Measurements from ENCODE around the gene TDRD10.

DNA sequence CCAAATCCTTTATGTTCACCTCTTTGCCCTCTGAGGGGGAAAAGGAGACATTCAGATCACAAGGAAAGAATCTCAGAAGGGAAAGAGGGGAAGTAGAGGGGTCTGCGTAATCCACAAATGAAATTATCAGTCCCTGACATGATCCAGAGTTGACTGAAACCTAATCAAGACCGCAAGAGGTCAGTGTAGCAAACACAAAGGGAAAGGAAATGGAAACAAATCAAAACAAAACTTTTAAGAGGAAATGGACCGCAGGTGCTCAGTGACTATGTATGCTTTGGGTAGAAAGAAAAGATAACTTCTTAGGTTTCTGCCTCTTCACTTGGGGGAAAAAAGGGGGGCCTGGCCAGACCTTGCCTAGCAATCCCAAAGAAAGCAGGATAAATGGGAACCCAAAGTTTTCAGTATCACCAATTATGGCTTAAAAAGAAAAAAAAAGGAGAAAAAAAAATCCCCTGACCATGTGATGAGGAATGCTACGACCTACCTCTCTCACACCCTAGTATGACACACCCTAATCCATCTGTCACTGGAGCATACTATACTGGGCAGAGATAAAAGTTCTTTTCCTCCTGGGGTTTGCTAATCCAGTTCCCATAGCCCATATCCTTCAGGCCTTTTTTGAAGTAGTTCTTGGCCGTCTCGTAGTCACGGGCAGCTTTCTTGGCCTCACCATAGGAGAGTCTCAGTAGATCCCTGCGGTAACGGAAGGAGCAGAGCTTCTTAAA is 82.4 kb downstream of the TDRD10 start:
- TF ChIP-seq, protein P1, sequence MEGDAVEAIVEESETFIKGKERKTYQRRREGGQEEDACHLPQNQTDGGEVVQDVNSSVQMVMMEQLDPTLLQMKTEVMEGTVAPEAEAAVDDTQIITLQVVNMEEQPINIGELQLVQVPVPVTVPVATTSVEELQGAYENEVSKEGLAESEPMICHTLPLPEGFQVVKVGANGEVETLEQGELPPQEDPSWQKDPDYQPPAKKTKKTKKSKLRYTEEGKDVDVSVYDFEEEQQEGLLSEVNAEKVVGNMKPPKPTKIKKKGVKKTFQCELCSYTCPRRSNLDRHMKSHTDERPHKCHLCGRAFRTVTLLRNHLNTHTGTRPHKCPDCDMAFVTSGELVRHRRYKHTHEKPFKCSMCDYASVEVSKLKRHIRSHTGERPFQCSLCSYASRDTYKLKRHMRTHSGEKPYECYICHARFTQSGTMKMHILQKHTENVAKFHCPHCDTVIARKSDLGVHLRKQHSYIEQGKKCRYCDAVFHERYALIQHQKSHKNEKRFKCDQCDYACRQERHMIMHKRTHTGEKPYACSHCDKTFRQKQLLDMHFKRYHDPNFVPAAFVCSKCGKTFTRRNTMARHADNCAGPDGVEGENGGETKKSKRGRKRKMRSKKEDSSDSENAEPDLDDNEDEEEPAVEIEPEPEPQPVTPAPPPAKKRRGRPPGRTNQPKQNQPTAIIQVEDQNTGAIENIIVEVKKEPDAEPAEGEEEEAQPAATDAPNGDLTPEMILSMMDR (conservative IDR thresholded peaks at IDR 0.05; ENCODE audit: low read depth in 2 of 2) = 0 out of 4 replicates have a peak, but pooled peaks of 1 of the 2 experiments have one; percentile 6
- no peak for TF ChIP-seq EZH2 (IDR thresholded peaks at IDR 0.05; ENCODE audit: low read depth, unreplicated experiment)
- TF ChIP-seq JUNB (IDR thresholded peaks at IDR 0.05; ENCODE audit: unreplicated experiment) = no peak

Measured in GM23338 (cell line).